GM18951 (cell line): Measurements from ENCODE around the gene SFRP5.

Experiments
- POLR2A ChIP-seq: IDR thresholded peaks from 4 replicates; pipeline ENCODE4 v1.6.1; 2011; ENCODE audit warnings: mild to moderate bottlenecking; ENCODE audit not compliant: insufficient read length, insufficient read depth; ENCODE audit errors: extremely low read depth
- in situ Hi-C: fragments of 300-500 bp; cut with MboI; formaldehyde crosslinking; loops from one replicate; pipeline ENCODE4 v1.12.0; 2022; ENCODE audit warnings: low sequenced_read_pairs, mixed read lengths, inconsistent platforms; ENCODE audit not compliant: unreplicated experiment

The SFRP5 gene, protein sequence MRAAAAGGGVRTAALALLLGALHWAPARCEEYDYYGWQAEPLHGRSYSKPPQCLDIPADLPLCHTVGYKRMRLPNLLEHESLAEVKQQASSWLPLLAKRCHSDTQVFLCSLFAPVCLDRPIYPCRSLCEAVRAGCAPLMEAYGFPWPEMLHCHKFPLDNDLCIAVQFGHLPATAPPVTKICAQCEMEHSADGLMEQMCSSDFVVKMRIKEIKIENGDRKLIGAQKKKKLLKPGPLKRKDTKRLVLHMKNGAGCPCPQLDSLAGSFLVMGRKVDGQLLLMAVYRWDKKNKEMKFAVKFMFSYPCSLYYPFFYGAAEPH

GRCh38 chr10:97771913-97772823 is at the start of gene SFRP5:
Gene SFRP5 (minus strand): TSS chr10:97771999. CDS start chr10:97771833, 166 bp downstream.
- in situ Hi-C loops, result no loop called here
- TF ChIP-seq POLR2A, result no peak

DNA sequence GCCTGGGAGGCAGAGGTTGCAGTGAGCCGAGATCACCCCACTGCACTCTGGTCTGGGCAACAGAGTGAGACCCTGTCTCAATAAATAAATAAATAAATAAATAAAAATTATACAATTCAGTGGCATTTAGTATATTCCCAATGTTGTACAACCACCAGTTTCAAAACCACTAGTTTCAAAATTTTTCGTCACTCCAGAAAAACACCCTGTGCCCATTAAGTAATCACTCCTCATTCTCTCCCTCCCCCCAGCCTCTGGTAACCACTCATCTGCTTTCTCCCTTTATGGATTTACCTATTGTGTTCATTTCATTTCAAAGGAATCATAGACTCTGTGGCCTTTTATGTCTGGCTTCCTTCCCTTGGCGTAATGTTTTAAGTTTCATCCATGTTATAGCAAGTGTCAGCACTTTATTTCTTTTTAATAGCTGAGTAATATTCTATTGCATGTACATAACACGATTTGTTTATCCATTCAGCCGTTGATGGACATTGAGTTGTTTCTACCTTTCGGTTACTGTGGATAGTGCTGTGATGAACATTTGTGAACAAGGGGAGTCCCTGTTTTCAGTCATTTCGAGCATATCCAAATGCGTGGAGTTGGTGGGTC is 48.4 kb upstream of the SFRP5 start:
- TF ChIP-seq POLR2A, result no peak
- in situ Hi-C loops, result no loop called here

- no peak for TF ChIP-seq POLR2A
- in situ Hi-C loops, result no loop called here
Observed at GRCh38 chr10:97818572-97818971, 46.8 kb upstream of the SFRP5 start.

GRCh38 chr10:97816609-97817008 is 44.8 kb upstream of the SFRP5 start:
- TF ChIP-seq POLR2A, result no peak

DNA sequence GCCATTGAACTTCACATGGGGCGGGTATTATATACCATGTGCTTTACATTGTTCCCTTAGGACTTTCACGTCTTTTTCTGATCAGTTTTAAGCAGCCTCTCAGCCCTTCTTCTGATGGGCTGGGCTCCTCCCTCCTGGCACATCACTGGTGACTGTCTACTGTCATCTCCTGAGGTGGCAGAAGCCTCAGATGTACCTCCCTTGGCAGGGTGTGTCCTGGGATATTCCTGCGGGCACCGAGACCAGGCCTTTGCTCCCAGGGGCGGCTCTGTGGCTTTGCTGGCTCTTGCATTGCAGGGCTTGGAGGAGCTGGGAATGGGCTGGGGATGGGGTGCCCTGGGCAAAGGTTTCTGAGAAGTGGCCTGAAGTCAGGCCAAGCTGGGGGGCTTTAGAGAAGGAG is 43.2 kb upstream of the SFRP5 start:
- in situ Hi-C loops, result no loop called here
- TF ChIP-seq POLR2A, result no peak

More at GRCh38 chr10:97816609-97817008, 44.8 kb upstream of the SFRP5 start:
- in situ Hi-C loops, result no loop called here

GRCh38 chr10:97813311-97813710 is 41.5 kb upstream of the SFRP5 start:
- in situ Hi-C loops, result no loop called here

DNA sequence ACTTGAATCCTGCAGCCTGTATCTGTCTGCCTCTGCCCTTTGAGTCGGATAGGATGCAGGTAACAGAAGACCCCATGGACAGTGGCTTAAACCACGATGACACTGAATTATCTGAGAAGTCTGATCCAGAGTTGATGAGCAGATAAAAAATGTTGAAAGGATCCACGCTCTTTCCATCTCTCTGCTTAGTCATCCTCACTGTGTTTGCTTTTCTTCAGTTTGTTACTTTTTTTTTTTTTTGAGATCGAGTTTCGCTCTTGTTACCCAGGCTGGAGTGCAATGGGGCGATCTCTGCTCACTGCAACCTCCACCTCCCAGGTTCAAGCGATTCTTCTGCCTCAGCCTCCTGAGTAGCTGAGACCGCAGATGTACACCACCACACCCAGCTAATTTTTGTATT is 40.9 kb upstream of the SFRP5 start:
- no peak for TF ChIP-seq POLR2A
- in situ Hi-C loops, result no loop called here

More at GRCh38 chr10:97813311-97813710, 41.5 kb upstream of the SFRP5 start:
- no peak for TF ChIP-seq POLR2A

DNA sequence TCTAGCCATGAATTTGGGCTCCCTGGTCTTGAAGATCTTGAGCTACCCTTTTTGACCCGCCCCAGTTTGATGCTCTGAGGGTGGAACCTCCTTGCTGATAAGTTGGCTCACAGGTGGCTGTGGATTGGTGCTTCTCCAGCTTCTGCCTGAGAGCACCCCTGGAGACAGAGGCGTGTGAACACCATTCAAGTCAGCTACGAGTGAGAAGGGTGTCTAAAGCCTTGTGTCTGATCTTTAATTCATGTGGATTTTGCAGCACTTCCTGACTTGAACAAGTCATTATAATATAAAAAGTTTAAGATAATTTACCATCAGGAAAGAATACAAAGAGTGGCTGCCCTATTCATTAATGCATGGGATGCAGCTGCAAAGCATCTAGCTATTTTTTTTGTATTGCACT is 40.2 kb upstream of the SFRP5 start:
- no peak for TF ChIP-seq POLR2A
- in situ Hi-C loops, result no loop called here

GRCh38 chr10:97810446-97810845 is 38.6 kb upstream of the SFRP5 start:
- no peak for TF ChIP-seq POLR2A
- in situ Hi-C loops, result no loop called here

DNA sequence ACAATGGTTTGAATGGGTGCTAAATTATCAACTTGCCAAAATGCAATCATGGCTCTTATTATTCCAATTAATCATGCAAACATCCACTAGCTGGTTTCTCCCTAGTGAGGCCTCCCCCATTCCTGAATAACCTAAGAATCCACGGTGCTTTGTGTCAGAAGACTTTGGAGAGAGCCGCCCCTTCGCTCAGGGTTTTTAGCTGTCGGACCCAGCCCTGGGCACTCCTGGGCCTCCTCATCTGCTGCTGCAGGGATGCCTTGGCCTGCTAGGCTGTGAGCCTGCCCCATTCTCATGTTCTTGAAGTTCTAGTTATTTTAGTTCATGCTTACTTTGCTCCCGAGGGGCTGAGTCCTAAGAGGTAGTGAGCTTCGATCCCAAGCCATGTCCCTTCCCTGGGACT is 34.1 kb upstream of the SFRP5 start:
- in situ Hi-C loops, result no loop called here
- no peak for TF ChIP-seq POLR2A

DNA sequence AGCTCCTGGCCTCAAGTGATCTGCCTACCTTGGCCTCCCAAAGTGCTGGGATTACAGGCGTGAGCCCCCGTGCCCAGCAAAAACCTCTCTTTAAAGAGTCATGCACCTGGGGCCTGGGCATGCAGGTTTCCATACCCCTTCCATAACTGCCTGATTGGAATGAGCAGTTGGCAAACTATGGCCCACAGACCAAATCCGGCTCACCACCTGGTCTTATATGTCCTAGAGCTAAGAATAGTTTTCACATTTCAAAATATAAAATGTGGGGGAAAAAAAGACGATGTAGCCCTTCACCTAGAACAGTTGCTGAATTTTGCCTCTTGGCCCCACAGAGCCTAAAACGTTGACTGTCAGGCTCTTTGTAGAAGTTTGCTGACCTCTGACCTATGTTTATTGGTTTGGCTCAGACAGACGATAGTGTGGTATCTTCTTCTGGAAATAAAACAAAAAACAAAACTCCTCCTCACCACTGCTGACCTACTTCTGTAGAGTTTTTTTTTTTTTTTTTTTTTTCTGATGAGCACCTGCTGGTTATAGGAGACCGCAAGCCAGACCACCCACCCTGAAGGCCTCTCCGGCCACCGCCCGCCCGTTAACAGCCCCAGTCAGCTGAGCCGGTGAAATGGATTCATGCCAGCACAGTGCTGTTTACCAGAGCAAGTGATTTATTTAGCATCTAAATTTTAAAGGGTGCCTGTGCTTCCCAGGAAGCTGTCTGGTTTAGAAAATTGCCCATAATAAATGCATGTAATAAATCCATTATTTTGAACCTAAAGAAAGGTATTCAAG is 33.5 kb upstream of the SFRP5 start:
- TF ChIP-seq POLR2A, result no peak
- in situ Hi-C loops, result no loop called here

DNA sequence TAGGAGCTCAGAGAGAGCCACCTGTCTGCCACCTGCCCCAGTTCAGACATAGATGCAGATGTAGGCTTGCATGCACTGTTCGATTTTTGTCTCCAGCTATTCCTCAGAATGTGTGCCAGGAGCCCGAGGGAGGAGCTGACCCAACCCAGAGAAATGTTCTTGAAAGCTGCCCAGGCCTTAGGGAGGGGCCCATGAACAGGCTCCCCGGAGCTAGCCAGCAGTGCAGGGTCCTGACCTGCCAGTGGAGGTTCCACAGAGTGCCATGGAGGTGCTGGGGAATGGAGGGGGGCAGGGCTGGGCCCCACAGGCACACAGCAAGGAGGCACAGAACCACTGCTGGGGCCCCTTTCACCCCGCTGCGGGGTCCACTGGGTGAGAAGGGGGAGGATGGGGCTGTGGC is 29.6 kb upstream of the SFRP5 start:
- TF ChIP-seq POLR2A, result no peak
- in situ Hi-C loops, result no loop called here

GRCh38 chr10:97800474-97800873 is 28.7 kb upstream of the SFRP5 start:
- TF ChIP-seq POLR2A, result no peak
- in situ Hi-C loops, result no loop called here
